Measurements from ENCODE around the gene CLIP2. TPM values are rescaled to one million over a fixed set of nuclear protein-coding genes. Genes with fewer than 3 reads are reported as not detected.

CLIP2 gene
- total RNA-seq, 1 donor from 2014 or later = 24.1 TPM

DNA sequence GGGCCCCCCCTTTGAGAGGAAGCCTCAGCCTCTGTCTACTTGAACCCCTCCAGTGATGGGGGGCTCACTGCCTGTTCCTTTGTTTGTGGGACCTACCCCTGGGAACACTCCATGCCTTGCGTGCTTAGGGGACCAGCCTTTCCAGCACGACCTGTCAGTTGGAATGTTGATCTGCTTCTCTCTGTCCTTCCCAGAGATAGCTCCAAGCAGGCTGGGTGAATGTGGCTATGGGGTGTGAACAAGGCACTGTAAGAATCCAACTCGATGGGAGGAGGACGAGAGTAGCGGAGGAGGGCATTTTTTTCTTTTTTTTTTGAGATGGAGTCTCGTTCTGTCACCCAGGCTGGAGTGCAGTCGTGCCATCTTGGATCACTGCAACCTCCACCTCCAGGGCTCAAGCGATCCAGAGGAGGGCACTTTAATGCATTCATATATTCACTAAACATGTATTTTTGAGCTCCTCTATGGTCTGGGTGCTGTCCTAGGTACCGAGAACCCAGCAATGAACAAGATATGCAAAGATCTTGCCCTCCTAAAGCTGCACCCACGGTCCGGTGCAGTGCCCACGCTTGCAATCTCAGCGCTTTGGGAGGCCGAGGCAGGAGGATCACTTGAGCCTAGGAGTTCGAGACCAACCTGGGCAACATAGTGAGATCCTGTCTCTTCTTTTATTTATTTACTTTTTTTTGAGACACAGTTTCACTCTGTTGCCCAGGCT lies 8.5 kb downstream of the CLIP2 start:
- Histone ChIP-seq H3K27ac (no peak overlapping the region), H3K36me3 (no peaks in the 10 kb centered on the region), H3K4me1 (peaks cover 13% of the 10 kb centered on the region), H3K9me3 (no peaks in the 10 kb centered on the region), H3K27me3 (ENCODE audit: low read depth) (no peaks in the 10 kb centered on the region), H3K4me3 (no peak overlapping the region)
- TF ChIP-seq, protein P1, sequence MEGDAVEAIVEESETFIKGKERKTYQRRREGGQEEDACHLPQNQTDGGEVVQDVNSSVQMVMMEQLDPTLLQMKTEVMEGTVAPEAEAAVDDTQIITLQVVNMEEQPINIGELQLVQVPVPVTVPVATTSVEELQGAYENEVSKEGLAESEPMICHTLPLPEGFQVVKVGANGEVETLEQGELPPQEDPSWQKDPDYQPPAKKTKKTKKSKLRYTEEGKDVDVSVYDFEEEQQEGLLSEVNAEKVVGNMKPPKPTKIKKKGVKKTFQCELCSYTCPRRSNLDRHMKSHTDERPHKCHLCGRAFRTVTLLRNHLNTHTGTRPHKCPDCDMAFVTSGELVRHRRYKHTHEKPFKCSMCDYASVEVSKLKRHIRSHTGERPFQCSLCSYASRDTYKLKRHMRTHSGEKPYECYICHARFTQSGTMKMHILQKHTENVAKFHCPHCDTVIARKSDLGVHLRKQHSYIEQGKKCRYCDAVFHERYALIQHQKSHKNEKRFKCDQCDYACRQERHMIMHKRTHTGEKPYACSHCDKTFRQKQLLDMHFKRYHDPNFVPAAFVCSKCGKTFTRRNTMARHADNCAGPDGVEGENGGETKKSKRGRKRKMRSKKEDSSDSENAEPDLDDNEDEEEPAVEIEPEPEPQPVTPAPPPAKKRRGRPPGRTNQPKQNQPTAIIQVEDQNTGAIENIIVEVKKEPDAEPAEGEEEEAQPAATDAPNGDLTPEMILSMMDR (IDR thresholded peaks at IDR 0.05) = no peak
- ATAC-seq (no peak), DNase-seq (no peak)
- intact Hi-C loops (cut with DNase I) = no loop called here

DNA sequence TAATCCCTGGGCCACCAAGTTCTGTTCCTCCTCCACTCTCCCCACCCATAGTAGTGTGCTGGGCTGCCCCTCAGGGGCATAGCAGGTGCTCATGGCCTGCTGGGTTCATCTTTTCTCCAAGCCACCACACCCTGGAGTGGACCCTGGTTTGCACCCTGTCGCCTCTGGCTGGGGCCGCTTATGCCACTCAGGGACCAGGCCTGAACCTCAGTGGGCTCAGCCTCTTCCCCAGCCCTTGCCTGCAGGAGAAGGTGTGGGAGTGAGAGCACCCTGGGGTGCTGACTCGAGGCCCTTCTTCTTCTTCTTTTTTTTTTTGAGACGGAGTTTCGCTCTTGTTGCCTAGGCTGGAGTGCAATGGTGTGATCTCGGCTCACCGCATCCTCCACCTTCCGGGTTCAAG lies 10.2 kb downstream of the CLIP2 start:
- intact Hi-C loops (cut with DNase I) = no loop called here
- no peaks in the 10 kb centered on the region for H3K27me3 ChIP-seq (ENCODE audit: low read depth)
- H3K27ac ChIP-seq = no peak overlapping the region
- DNase-seq (no peak), ATAC-seq (no peak)
- no peak overlapping the region for H3K4me3 ChIP-seq
- no peaks in the 10 kb centered on the region for H3K9me3 ChIP-seq
- H3K36me3 ChIP-seq = no peaks in the 10 kb centered on the region
- TF ChIP-seq, protein P1 (IDR thresholded peaks at IDR 0.05) = no peak
- H3K4me1 ChIP-seq = peaks cover 13% of the 10 kb centered on the region

DNA sequence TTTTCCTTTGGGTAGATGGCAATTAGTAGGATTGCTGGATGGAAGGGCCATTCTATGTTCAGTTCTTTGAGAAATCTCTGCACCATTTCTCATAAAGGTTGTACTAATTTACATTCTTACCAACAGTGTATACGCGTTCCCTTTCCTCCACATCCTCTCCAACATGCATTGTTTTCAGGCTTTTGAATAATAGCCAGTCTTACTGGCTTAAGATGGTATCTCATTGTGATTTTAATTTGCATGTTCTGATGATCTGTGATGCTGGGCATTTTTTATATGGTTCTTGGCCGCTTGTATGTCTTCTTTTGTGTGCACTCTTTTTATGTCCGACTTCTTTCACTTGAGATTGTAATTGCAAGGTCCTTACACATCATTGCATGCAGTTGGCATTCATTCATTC lies 11.7 kb downstream of the CLIP2 start:
- DNase-seq = no peak
- no peak for ATAC-seq
- Histone ChIP-seq H3K4me3 (no peak overlapping the region), H3K27me3 (ENCODE audit: low read depth) (no peaks in the 10 kb centered on the region), H3K9me3 (no peaks in the 10 kb centered on the region), H3K36me3 (no peaks in the 10 kb centered on the region), H3K27ac (no peak overlapping the region), H3K4me1 (peaks cover 15% of the 10 kb centered on the region)
- TF ChIP-seq, protein P1 (IDR thresholded peaks at IDR 0.05) = no peak
- intact Hi-C loops (cut with DNase I) = no loop called here

DNA sequence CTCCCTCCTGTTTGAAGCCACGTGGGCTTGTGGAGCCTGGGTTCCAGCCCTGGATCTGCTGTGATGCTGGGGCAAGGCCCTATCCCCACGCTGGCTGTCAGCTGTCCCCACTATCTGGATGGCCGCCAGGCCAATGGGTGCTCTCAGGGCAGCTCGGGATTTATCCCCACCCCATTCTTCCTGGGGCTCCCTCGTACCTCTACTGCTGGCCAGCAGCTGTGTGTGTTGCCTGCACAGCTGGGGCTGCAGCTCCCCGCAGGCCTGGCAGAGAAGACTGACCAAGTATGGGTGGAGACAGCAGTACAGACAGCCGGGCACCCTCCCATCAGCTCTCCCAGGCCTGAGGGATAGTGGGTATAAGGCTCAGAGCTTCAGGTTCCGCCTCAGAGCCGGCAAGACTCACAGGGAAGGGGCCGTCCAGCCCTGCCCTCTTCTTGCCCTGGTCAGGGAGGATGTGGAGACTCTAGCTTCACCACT lies 13.6 kb downstream of the CLIP2 start:
- no peak for DNase-seq
- Histone ChIP-seq H3K4me3 (no peak overlapping the region), H3K27ac (no peak overlapping the region), H3K4me1 (peaks cover 31% of the 10 kb centered on the region), H3K9me3 (no peaks in the 10 kb centered on the region), H3K36me3 (no peaks in the 10 kb centered on the region), H3K27me3 (ENCODE audit: low read depth) (no peaks in the 10 kb centered on the region)
- intact Hi-C loops (cut with DNase I) = no loop called here
- ATAC-seq = no peak
- TF ChIP-seq, protein P1 (IDR thresholded peaks at IDR 0.05) = no peak

DNA sequence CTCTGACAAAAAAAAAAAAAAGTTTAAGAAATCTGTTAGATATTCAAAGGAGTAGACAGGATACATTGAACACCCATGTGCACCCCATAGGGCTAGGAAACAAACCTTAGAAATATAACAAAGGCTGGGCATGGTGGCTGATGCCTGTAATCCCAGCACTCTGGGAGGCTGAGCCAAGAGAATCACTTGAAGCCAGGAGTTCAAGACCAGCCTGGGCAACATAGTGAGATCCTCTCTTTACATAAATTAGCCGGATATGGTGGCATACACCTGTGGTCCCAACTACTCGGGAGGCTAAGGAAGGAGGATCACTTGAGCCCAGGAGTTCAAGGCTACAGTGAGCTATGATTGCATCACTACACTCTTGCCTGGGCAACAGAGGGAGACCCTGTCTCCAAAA lies 15.3 kb downstream of the CLIP2 start:
- no peak for DNase-seq

More for the DNA sequence above, 15.3 kb downstream of the CLIP2 start:
- H3K4me3 ChIP-seq = no peak overlapping the region
- intact Hi-C loops (cut with DNase I) = no loop called here
- H3K27ac ChIP-seq = no peak overlapping the region
- TF ChIP-seq, protein P1 (IDR thresholded peaks at IDR 0.05) = no peak
- no peak for ATAC-seq
- H3K27me3 ChIP-seq (ENCODE audit: low read depth) = no peaks in the 10 kb centered on the region
- no peaks in the 10 kb centered on the region for H3K9me3 ChIP-seq
- no peaks in the 10 kb centered on the region for H3K36me3 ChIP-seq
- peaks cover 19% of the 10 kb centered on the region for H3K4me1 ChIP-seq

Measured in lower lobe of right lung (tissue), 2 donors.